GM21360 (cell line): ENCODE results near the gene GPBAR1.
"Not testable (repeated sequence)": the region's sequence is repeated elsewhere in the genome, so short reads cannot be mapped to it uniquely, and the experiment has no call there.

Experiments
- ATAC-seq: cut with Tn5 transposase; IDR thresholded peaks from one replicate; pipeline ENCODE4 v1.9.1; 2021; ENCODE audit warnings: mild to moderate bottlenecking, moderate library complexity; ENCODE audit not compliant: unreplicated experiment

Gene GPBAR1

GRCh38 chr2:218306184-218306920, 45.5 kb downstream of the GPBAR1 start:
- no peak for ATAC-seq

GRCh38 chr2:218307415-218308090, 46.7 kb downstream of the GPBAR1 start:
- no peak for ATAC-seq

DNA sequence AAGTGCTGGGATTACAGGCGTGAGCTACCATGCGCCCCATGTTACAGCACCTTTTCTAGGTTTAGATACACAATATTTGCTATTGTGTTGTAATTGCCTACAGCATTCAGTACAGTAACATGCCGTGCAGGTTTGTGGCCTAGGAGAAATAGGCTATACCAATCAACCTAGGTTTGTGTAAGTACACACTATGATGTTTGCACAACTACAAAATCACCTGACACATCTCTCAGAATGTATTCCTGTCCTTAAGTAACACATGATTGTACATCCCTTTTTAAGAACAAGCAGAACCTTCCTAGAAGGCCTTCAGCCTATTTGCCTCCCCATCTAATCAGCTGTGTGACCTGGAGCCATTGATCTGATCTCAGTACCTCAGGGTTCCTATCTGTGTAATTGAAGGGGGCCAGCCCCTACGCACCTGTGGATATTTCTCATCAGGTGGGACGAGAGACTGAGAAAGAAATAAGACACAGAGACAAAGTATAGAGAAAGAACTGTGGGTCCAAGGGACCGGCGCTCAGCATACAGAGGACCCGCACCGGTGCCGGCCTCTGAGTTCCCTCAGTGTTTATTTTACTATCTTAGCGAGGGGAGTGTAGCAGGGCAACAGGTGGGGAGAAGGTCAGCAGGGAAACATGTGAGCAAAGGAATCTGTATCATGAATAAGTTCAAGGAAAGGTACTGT, 50.2 kb downstream of the GPBAR1 start:
- no peak for ATAC-seq

- ATAC-seq: not testable (repeated sequence)
Measured at GRCh38 chr2:218311541-218312266, 50.9 kb downstream of the GPBAR1 start.

- ATAC-seq: no peak
Measured at GRCh38 chr2:218312267-218312756, 51.5 kb downstream of the GPBAR1 start.

- no peak for ATAC-seq
Measured at GRCh38 chr2:218313356-218313755, 52.5 kb downstream of the GPBAR1 start.
